Measurements from ENCODE around the gene DOCK1.

DOCK1 gene

GRCh38 chr10:127429601-127430312, 524.5 kb downstream of the DOCK1 start:
- DNase-seq (no peak), ATAC-seq (no peak)

- DNase-seq = no peak
- ATAC-seq = no peak
These were observed 526.3 kb downstream of the DOCK1 start for GRCh38 chr10:127431525-127431924.

DNA sequence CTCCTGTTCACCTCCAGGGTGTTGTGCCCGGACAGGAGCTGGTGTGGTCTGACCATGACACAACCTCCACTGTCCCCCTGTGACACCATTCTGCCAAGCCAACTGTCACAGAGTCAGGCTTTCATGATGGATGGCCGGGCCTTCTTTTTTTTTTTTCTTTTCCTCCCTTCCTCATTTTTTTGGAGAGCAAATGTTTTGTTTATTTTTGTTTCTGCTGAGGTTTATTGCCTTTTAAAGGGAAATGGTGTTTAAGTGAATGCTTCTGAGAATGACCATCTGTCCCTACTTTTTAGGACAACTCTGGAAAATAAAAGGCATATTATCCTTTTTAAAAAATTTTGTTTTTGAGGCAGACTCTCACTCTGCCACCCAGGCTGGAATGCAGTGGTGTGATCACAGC, 528.8 kb downstream of the DOCK1 start:
- DNase-seq = no peak
- no peak for ATAC-seq

DNA sequence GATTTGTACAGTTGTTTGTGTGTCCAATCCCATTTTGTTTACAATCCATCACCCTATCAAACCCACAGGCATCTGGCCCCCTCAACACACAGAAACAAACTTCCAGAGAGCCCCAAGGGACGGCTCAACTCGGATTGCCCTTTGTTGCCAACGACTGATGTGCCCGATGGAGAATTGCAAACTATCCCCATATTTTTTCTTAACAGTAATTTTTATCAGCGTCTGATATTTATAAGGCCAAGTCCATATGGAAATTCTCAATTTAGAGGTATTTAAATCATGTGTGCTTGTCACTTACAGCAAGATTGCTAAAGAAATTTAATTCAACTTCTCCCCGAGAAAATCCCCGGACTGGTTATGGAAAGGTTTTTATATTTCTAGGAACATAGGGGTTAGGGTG, 530.0 kb downstream of the DOCK1 start:
- no peak for ATAC-seq

GRCh38 chr10:127440371-127440770, 535.1 kb downstream of the DOCK1 start:
- no peak for ATAC-seq

More for the DNA sequence above, 530.0 kb downstream of the DOCK1 start:
- no peak for DNase-seq

GRCh38 chr10:127441350-127442219, 536.4 kb downstream of the DOCK1 start:
- ATAC-seq (no peak), DNase-seq (no peak)

More at GRCh38 chr10:127440371-127440770, 535.1 kb downstream of the DOCK1 start:
- DNase-seq = no peak

GRCh38 chr10:127442220-127442525, 536.9 kb downstream of the DOCK1 start:
- DNase-seq = no peak
- ATAC-seq = no peak

DNA sequence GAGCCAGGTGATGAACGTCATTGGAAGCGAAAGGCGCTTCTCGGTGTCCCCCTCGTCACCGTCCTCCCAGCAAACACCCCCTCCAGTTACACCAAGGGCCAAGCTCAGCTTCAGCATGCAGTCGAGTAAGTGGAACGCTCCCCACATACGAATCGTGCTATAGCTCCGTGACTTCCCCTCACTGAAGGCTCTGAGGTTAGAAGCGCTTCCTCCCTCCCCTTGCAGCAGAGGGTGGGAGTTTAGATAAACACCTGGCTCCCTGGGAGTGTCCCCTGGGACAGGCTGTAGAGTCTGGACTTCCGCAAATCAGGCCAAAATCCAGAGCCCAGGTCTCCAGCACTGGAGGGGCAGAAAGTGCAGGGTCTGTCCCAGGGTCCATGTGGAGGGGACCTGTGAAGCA, 538.9 kb downstream of the DOCK1 start:
- ATAC-seq (no peak), DNase-seq (no peak)

DNA sequence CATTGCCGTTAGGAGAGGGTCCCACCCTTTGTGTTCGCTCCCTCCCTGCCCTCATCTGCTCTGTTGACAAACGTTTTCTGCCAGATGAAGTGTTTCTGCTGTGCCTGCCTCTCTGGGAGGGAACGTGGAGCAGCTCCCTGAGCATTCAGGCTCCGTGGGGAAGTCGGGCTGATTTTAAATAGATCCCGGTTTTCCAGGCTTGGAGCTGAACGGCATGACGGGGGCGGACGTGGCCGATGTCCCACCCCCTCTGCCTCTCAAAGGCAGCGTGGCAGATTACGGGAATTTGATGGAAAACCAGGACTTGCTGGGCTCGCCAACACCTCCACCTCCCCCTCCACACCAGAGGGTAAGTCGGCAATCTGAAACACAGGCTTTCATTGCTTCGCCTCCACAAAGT, 542.0 kb downstream of the DOCK1 start:
- ATAC-seq (no peak), DNase-seq (no peak)

DNA sequence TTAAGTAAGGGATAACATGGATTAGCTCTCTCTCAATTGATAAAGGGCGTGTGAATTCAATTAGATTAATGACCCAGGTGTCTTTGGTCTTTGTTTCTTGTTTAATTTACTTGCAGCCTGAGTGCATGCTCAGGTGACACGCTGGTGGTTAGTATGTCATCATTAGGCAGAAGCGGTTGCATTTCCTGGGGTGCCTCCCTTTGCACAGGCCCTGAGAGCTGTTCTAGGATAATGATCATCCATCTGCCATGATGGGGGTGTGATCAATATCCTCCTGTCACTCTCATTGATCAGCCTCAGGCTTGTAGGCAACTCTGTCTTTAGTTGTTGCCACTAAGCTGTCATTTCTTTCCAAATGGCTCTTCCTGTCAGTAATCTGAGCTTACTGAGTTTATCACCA, 544.3 kb downstream of the DOCK1 start:
- no peak for DNase-seq
- no peak for ATAC-seq

- ATAC-seq (no peak), DNase-seq (no peak)
These were observed 545.4 kb downstream of the DOCK1 start for GRCh38 chr10:127450644-127451043.

DNA sequence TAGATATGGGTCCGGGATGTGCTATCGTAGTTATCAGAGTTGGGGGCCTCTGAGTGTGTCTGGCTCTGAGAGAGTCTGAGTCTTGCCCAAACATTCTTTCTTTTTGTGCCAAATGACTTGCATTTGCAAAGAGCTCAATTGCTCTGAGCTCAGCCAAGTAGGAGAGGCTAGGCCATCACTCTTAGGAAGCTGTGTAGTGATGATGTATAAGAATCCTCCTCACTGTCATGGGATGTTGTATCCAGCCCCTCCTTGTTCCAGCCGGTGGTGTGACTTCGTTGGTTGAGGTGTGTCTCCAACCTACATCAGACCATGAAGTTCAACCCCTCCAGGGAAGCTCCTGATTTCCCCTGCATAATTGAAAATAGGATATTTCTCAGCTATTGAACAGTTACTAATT, 546.4 kb downstream of the DOCK1 start:
- no peak for ATAC-seq
- no peak for DNase-seq

DNA sequence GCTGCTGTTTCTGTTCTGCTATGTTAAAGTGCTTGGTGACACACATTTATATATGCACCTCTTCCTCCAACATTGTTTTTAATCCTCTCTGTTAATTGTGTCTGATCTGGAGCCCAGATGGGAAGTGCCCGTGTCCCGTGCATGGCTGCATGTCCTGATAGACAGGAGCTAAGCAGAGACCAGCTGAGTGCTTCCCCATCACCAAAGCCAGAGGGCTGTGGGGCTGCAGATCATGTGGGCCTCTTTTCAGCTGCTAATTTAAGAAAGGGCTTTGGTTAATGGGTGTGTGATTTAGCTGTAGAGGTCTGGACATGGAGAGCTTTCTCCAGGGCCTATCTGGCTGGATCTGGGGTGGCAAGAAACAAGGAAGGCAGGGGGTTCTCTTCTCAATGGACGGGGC, 547.3 kb downstream of the DOCK1 start:
- ATAC-seq (no peak), DNase-seq (no peak)

- ATAC-seq = no peak
- DNase-seq = no peak
These were observed 548.5 kb downstream of the DOCK1 start for GRCh38 chr10:127453706-127454105.

- ATAC-seq (no peak), DNase-seq (no peak)
These were observed 550.9 kb downstream of the DOCK1 start for GRCh38 chr10:127456122-127456521.

DNA sequence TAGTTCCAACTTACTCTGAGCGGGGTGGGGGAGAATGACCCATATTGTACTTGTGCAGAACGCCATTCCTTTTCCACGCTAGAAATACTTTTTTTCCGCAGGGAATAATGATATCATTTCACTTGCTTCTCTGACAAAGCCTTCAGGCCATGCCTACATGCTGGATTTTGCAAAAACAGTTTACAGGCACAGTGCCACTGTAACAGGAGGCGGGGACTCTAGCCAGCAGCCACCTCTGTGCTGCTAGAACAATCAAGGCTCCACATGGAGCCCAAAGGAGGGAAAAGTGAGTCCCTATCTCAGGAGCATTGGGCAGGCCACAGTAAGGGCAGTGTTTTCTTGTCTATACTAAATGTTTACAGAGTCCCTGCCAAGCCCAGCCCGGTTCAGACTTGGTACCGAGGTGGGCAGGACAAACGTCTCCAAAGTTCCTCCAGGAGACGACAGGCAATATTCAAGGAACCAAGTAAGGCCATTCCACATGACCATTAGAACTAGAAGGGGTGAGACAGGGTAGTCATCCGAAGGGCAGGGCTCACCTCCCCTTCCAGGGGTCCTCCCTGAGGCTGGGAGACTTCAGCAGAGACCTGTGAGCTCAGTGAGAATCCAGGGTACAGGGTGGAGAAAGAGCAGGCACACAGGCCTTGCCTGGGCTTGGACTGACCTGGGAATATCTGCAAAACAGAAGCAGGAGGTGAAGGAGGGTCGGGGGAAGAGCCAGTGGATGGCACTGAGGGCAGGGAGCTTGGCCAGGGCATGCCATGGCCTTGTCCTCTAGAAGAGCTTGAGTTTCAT, 553.0 kb downstream of the DOCK1 start:
- ATAC-seq = no peak

GRCh38 chr10:127458829-127459228, 553.6 kb downstream of the DOCK1 start:
- ATAC-seq = no peak
- DNase-seq = no peak

More for the DNA sequence above, 553.0 kb downstream of the DOCK1 start:
- DNase-seq = no peak

DNA sequence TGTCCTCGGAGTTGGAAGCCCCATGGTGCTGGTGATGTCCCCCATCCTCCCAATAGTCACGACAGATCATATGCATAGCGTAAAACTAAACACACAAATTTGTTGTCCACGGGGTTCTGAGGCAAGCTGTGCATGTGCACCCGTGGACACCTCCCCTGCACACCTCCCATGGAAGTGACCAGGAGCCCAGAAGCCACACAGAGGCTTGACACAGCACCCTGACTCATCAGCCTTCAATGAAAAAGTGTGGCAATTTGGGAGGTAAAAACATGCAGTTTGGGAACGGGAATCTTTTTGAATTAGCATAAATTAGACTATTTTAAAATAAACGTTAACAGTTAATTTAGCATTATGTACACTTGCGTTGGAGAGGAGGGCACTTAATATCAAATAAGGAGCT, 554.7 kb downstream of the DOCK1 start:
- DNase-seq (no peak), ATAC-seq (no peak)

GRCh38 chr10:127462643-127463295, 557.5 kb downstream of the DOCK1 start:
- ATAC-seq (no peak), DNase-seq (no peak)

- no peak for ATAC-seq
- no peak for DNase-seq
These were observed 558.3 kb downstream of the DOCK1 start for GRCh38 chr10:127463548-127463947.

DNA sequence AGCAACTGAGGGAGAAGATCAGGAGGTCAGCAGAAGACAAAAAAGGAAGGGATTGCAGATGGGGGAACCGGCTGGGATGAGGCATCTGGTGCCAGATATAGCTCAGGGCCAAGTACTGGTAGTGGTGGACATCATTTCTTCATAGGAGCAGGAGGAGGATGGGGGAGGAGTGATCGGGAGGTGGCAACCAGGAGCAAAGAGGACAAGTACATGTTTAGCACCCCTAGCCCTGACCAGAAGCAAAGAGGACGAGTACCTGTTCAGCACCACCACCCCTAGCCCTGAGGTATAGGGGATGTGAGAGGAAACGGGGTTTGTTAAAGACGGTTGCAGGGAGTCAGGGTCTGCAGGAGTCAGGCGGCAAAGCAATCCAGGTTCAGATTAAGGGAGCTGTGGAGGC, 559.3 kb downstream of the DOCK1 start:
- no peak for ATAC-seq
- DNase-seq = no peak

GRCh38 chr10:127467811-127468210, 562.6 kb downstream of the DOCK1 start:
- ATAC-seq = no peak

More at GRCh38 chr10:127467811-127468210, 562.6 kb downstream of the DOCK1 start:
- no peak for DNase-seq
